SU-DHL-6 (cell line): ENCODE measurements around the gene CFAP74.

Experiments
- EZH2phosphoT487 ChIP-seq: fragments of 200-600 bp; sonication (generic), shearing (Covaris generic); conservative IDR thresholded peaks from 2 replicates; pipeline ENCODE4 v1.6.1; 2018; ENCODE audit warnings: mild to moderate bottlenecking, antibody characterized with exemption, low read length, moderate library complexity, mixed read lengths
- TF ChIP-seq, protein P1 (sequence below): fragments of 200-600 bp; sonication (generic); IDR thresholded peaks from one replicate; pipeline ENCODE4 v1.5.1; 2017; ENCODE audit warnings: antibody characterized with exemption, mild to moderate bottlenecking, low read length, moderate library complexity; ENCODE audit not compliant: insufficient read depth, poor library complexity, severe bottlenecking

DNA sequence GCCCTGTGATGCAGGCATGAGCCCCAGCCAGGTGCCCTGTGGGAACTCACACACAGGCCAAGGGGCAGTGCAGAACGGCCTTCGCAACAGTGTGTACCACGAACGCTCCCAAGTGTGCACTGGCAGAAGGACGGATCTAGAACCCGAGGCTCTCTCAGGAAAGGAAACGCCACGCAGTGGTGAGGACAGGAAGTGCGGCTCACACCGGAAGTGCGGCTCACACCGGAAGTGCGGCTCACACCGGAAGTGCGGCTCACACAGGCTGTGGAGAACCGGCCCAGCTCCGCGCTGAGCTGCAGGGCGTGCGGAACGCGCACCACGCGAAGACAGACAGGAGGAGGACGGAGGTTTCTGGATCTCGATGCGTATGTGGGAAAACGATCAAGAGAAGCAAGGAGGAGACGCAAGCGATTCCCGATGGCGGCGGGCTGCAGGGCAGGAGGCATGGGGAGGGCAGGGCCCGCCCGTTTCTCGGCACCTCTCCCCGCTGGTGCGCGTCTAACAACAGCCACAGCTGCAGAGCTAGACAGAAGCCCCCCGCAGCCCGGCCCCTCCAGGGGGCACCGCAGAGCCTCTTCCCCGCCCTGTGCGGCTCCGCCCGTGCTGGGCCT, 48.6 kb downstream of the CFAP74 start:
- TF ChIP-seq EZH2phosphoT487 = no peak
- TF ChIP-seq, protein P1, sequence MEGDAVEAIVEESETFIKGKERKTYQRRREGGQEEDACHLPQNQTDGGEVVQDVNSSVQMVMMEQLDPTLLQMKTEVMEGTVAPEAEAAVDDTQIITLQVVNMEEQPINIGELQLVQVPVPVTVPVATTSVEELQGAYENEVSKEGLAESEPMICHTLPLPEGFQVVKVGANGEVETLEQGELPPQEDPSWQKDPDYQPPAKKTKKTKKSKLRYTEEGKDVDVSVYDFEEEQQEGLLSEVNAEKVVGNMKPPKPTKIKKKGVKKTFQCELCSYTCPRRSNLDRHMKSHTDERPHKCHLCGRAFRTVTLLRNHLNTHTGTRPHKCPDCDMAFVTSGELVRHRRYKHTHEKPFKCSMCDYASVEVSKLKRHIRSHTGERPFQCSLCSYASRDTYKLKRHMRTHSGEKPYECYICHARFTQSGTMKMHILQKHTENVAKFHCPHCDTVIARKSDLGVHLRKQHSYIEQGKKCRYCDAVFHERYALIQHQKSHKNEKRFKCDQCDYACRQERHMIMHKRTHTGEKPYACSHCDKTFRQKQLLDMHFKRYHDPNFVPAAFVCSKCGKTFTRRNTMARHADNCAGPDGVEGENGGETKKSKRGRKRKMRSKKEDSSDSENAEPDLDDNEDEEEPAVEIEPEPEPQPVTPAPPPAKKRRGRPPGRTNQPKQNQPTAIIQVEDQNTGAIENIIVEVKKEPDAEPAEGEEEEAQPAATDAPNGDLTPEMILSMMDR = no peak
